Ecto neural progenitor cell (in vitro differentiated cells): Measurements from ENCODE around the gene PKP4.

Source experiments
- DNase-seq: peaks from one replicate; pipeline ENCODE4 v3.0.0-alpha.2; 2018; ENCODE audit warnings: low spot score

The PKP4 gene

GRCh38 chr2:158716921-158717320, 260.2 kb downstream of the PKP4 start:
- peak; percentile 49 for DNase-seq

GRCh38 chr2:158717366-158718195, 260.8 kb downstream of the PKP4 start:
- DNase-seq: peak; percentile 41

GRCh38 chr2:158718196-158718585, 261.4 kb downstream of the PKP4 start:
- DNase-seq: peak; percentile 29

GRCh38 chr2:158718851-158719250, 262.1 kb downstream of the PKP4 start:
- DNase-seq: peak; percentile 23

- DNase-seq: no peak
Observed at GRCh38 chr2:158719403-158719802, 262.7 kb downstream of the PKP4 start.

GRCh38 chr2:158722266-158723105, 265.7 kb downstream of the PKP4 start:
- peak; percentile 18 for DNase-seq

- DNase-seq: no peak
Observed at GRCh38 chr2:158723181-158723838, 266.6 kb downstream of the PKP4 start.

GRCh38 chr2:158723921-158724802, 267.4 kb downstream of the PKP4 start:
- peak; percentile 53 for DNase-seq

- DNase-seq: peak; percentile 39
Observed at GRCh38 chr2:158724803-158725381, 268.1 kb downstream of the PKP4 start.

- peak; percentile 46 for DNase-seq
Observed at GRCh38 chr2:158725441-158725891, 268.7 kb downstream of the PKP4 start.

GRCh38 chr2:158726911-158727592, 270.3 kb downstream of the PKP4 start:
- peak; percentile 38 for DNase-seq

GRCh38 chr2:158728422-158728821, 271.7 kb downstream of the PKP4 start:
- no peak for DNase-seq

GRCh38 chr2:158729451-158729850, 272.7 kb downstream of the PKP4 start:
- no peak for DNase-seq

GRCh38 chr2:158729873-158730620, 273.3 kb downstream of the PKP4 start:
- no peak for DNase-seq

- DNase-seq: no peak
Observed at GRCh38 chr2:158730621-158731140, 273.9 kb downstream of the PKP4 start.

GRCh38 chr2:158731386-158731785, 274.6 kb downstream of the PKP4 start:
- DNase-seq: no peak
